NCI-H187 (cell line): Measurements from ENCODE around the gene PPM1L.

Experiments
- DNase-seq, 2 experiments: peaks; one replicate each; lab custom pipeline; 2025; lab: John Stamatoyannopoulos, UW

Gene PPM1L

GRCh38 chr3:160763073-160763472 lies 7.0 kb downstream of the PPM1L start:
- no peak for DNase-seq

- DNase-seq = no peak
These were observed 9.2 kb downstream of the PPM1L start for GRCh38 chr3:160765211-160765610.

GRCh38 chr3:160768031-160768430 lies 12.0 kb downstream of the PPM1L start:
- DNase-seq = no peak

GRCh38 chr3:160768918-160769317 lies 12.9 kb downstream of the PPM1L start:
- DNase-seq = no peak

- no peak for DNase-seq
These were observed 15.9 kb downstream of the PPM1L start for GRCh38 chr3:160771811-160772459.

- no peak for DNase-seq
These were observed 17.7 kb downstream of the PPM1L start for GRCh38 chr3:160773722-160774121.

GRCh38 chr3:160774172-160774571 lies 18.1 kb downstream of the PPM1L start:
- DNase-seq = no peak

- DNase-seq = no peak
These were observed 22.4 kb downstream of the PPM1L start for GRCh38 chr3:160778480-160778879.

- no peak for DNase-seq
These were observed 23.0 kb downstream of the PPM1L start for GRCh38 chr3:160779040-160779439.

GRCh38 chr3:160780245-160780644 lies 24.2 kb downstream of the PPM1L start:
- DNase-seq = no peak

- DNase-seq = peak in 1 of 2 experiments; percentile 11
These were observed 25.4 kb downstream of the PPM1L start for GRCh38 chr3:160781402-160781801.

GRCh38 chr3:160781863-160782262 lies 25.8 kb downstream of the PPM1L start:
- DNase-seq = no peak

GRCh38 chr3:160784853-160785252 lies 28.8 kb downstream of the PPM1L start:
- DNase-seq = no peak

- no peak for DNase-seq
These were observed 34.7 kb downstream of the PPM1L start for GRCh38 chr3:160790726-160791125.

GRCh38 chr3:160792540-160792939 lies 36.5 kb downstream of the PPM1L start:
- DNase-seq = no peak

GRCh38 chr3:160793722-160794252 lies 37.8 kb downstream of the PPM1L start:
- DNase-seq = no peak

GRCh38 chr3:160796089-160796812 lies 40.2 kb downstream of the PPM1L start:
- no peak for DNase-seq

GRCh38 chr3:160796813-160797164 lies 40.8 kb downstream of the PPM1L start:
- no peak for DNase-seq

GRCh38 chr3:160797356-160797755 lies 41.3 kb downstream of the PPM1L start:
- DNase-seq = no peak

GRCh38 chr3:160801386-160802118 lies 45.5 kb downstream of the PPM1L start:
- no peak for DNase-seq

GRCh38 chr3:160804762-160805161 lies 48.7 kb downstream of the PPM1L start:
- no peak for DNase-seq

GRCh38 chr3:160806094-160806493 lies 50.1 kb downstream of the PPM1L start:
- no peak for DNase-seq

- no peak for DNase-seq
These were observed 50.7 kb downstream of the PPM1L start for GRCh38 chr3:160806686-160807085.
